Kidney (tissue), 14 donors: ENCODE results near the gene HES2. TPM values are rescaled to one million over a fixed set of nuclear protein-coding genes. Genes with fewer than 3 reads are reported as not detected.

Experiments
- DNase-seq, 5 donors: peaks; one replicate each; pipeline ENCODE4 v3.0.0-alpha.2; 2013 to 2020
- FAIRE-seq: peaks from 2 replicates; lab custom pipeline; 2012; peaks lifted over from hg19 to GRCh38; lab: Jason Lieb, UNC
- H3K27ac ChIP-seq, 2 donors: one replicate each; pipeline ENCODE4 v1.7.0; 2013; ENCODE audit warnings: low read depth in 2 of 2, low read length in 2 of 2, inconsistent platforms in 1 of 2
- H3K27me3 ChIP-seq: one replicate; pipeline ENCODE4 v1.7.1; 2013; ENCODE audit warnings: low read length, inconsistent platforms; ENCODE audit not compliant: control insufficient read depth, insufficient read depth
- H3K36me3 ChIP-seq, 3 donors: one replicate each; pipeline versions ENCODE4 v1.7.0 to v1.7.1; 2013; ENCODE audit warnings: low read length in 3 of 3, control low read depth in 1 of 3, inconsistent platforms in 1 of 3; ENCODE audit not compliant: insufficient read depth in 3 of 3, control insufficient read depth in 2 of 3
- H3K4me1 ChIP-seq, 3 donors: one replicate each; pipeline versions ENCODE4 v1.7.0 to v1.7.1; 2013; ENCODE audit warnings: low read length in 3 of 3, inconsistent platforms in 1 of 3, low read depth in 1 of 3; ENCODE audit not compliant: control insufficient read depth in 2 of 3, insufficient read depth in 2 of 3
- H3K4me3 ChIP-seq, 3 donors: one replicate each; pipeline versions ENCODE4 v1.7.0 to v1.8.1; 2013; ENCODE audit warnings: low read length in 3 of 3, control low read depth in 1 of 3, inconsistent platforms in 1 of 3
- H3K9ac ChIP-seq, 3 donors: one replicate each; pipeline versions ENCODE4 v1.7.0 to v1.7.1; 2013; ENCODE audit warnings: low read length in 3 of 3, control low read depth in 1 of 3, inconsistent platforms in 1 of 3
- H3K9me3 ChIP-seq, 3 donors: one replicate each; pipeline versions ENCODE4 v1.7.0 to v1.7.1; 2013; ENCODE audit warnings: low read length in 3 of 3, control low read depth in 1 of 3, inconsistent platforms in 1 of 3; ENCODE audit not compliant: control insufficient read depth in 2 of 3, insufficient read depth in 1 of 3
- intact Hi-C: fragments of 100-400 bp; cut with DNase I; formaldehyde crosslinking; loops from one replicate; pipeline ENCODE4 v1.11.1; 2022
- polyA plus RNA-seq: library from polyadenylated mRNA; stranded (reverse); fragments of 350-450 nt; fragmentation: Illumina TruSeq; extraction: RNeasy Lipid Tissue Mini Kit (QIAGEN cat#74804); gene quantifications from one replicate; pipeline ENCODE4 v1.2.3, GENCODE V29; 2014; ENCODE audit warnings: low read depth, low replicate concordance; ENCODE audit not compliant: insufficient read depth
- total RNA-seq: library from RNA; stranded (reverse); fragmentation: NEBNext Ultra II Directional; extraction: Animal tissue kit (Norgen Biotek cat#: 25700); gene quantifications from one replicate; pipeline ENCODE4 v1.2.1, GENCODE V29; 2021
- TF ChIP-seq, protein P1 (sequence below): IDR thresholded peaks from 3 replicates; pipeline ENCODE4 v1.5.1; 2012; ENCODE audit warnings: mild to moderate bottlenecking, moderate library complexity, borderline replicate concordance; ENCODE audit not compliant: insufficient read depth; ENCODE audit errors: extremely low read depth
- donor health status: control.
- donor health status: control.
- donor health status: control.
- donor health status: control.
- donor health status: control.
- donor health status: DM: yes; HTN: yes; CAD: no.
- donor health status: Normal renal cell carcinoma (clear cell type).

HES2 gene
- total and polyA plus RNA-seq, 2 donors from 2014 or later: 1.3 to 1.6 TPM

DNA sequence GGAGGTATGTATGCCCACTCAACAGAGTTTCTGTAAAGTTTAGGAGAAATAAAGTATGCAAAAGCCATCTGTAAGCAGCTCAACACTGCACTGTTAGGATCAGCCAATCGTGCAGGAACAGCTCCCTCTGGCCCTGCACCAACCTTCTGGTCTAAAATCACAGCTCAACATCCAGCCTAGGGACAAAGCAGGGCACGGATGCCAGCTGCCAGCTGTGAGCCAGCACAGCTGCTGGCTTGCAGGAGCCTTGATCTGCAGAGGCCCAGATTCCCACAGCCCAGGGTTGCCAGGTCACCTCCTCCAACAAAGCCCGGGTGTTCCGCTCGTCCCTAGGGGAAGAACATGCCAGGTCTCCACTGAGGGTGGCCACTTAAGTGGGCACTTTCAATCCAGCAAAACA, 34.8 kb downstream of the HES2 start:
- FAIRE-seq (no peak), DNase-seq (peak in 3 of 5 donors; percentile 47 to 64 (median 61))
- TF ChIP-seq, protein P1, sequence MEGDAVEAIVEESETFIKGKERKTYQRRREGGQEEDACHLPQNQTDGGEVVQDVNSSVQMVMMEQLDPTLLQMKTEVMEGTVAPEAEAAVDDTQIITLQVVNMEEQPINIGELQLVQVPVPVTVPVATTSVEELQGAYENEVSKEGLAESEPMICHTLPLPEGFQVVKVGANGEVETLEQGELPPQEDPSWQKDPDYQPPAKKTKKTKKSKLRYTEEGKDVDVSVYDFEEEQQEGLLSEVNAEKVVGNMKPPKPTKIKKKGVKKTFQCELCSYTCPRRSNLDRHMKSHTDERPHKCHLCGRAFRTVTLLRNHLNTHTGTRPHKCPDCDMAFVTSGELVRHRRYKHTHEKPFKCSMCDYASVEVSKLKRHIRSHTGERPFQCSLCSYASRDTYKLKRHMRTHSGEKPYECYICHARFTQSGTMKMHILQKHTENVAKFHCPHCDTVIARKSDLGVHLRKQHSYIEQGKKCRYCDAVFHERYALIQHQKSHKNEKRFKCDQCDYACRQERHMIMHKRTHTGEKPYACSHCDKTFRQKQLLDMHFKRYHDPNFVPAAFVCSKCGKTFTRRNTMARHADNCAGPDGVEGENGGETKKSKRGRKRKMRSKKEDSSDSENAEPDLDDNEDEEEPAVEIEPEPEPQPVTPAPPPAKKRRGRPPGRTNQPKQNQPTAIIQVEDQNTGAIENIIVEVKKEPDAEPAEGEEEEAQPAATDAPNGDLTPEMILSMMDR: no peak
- H3K4me1 ChIP-seq: no peaks in the 10 kb centered on the region
- no peaks in the 10 kb centered on the region for H3K9me3 ChIP-seq
- no peak overlapping the region for H3K4me3 ChIP-seq
- H3K27ac ChIP-seq: no peak overlapping the region
- H3K9ac ChIP-seq: no peak overlapping the region
- H3K36me3 ChIP-seq: no peaks in the 10 kb centered on the region
- no peaks in the 10 kb centered on the region for H3K27me3 ChIP-seq
- intact Hi-C loops: no loop called here

DNA sequence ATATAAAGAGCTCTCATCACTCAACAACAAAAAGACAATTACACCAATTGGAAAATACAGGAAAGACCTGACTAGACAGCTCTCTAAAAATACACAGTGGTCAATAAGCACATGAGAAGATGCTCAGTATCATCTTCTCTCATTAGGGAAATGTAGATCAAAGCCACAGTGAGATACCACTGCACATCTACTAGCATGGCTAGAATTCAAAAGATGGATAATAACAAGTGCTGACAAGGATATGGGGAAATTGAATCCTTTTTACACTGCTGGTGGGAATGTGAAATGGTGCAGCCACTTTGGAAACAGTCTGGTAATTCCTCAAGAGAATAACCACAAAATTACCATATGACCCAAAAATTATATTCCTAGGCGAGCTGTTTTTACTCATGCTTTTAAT, 35.6 kb downstream of the HES2 start:
- Histone ChIP-seq H3K9ac (no peak overlapping the region), H3K9me3 (no peaks in the 10 kb centered on the region), H3K4me3 (no peak overlapping the region), H3K27ac (no peak overlapping the region), H3K4me1 (no peaks in the 10 kb centered on the region), H3K36me3 (no peaks in the 10 kb centered on the region), H3K27me3 (no peaks in the 10 kb centered on the region)
- no peak for FAIRE-seq
- TF ChIP-seq, protein P1: no peak
- intact Hi-C loops: no loop called here
- DNase-seq: no peak

- Histone ChIP-seq H3K4me1 (no peaks in the 10 kb centered on the region), H3K9ac (no peak overlapping the region), H3K9me3 (no peaks in the 10 kb centered on the region), H3K4me3 (no peak overlapping the region), H3K27me3 (no peaks in the 10 kb centered on the region), H3K27ac (no peak overlapping the region), H3K36me3 (no peaks in the 10 kb centered on the region)
- intact Hi-C loops: no loop called here
- no peak for DNase-seq
- TF ChIP-seq, protein P1: no peak
- FAIRE-seq: no peak
These were observed 39.7 kb downstream of the HES2 start for GRCh38 chr1:6380037-6380436.

- DNase-seq: no peak
These were observed 41.5 kb downstream of the HES2 start for GRCh38 chr1:6378096-6378746.

More at GRCh38 chr1:6378096-6378746, 41.5 kb downstream of the HES2 start:
- Histone ChIP-seq H3K9me3 (no peaks in the 10 kb centered on the region), H3K27me3 (no peaks in the 10 kb centered on the region), H3K36me3 (no peaks in the 10 kb centered on the region), H3K4me1 (no peaks in the 10 kb centered on the region), H3K27ac (no peak overlapping the region), H3K9ac (no peak overlapping the region), H3K4me3 (no peak overlapping the region)
- no peak for FAIRE-seq
- intact Hi-C loops: no loop called here
- TF ChIP-seq, protein P1: no peak
